HG03045 (cell line): ENCODE data around the gene ABCA10.
A peak's percentile ranks its signal among the peaks of the same experiment; 100 is the strongest.
"Not testable (repeated sequence)": the region's sequence is repeated elsewhere in the genome, so short reads cannot be mapped to it uniquely, and the experiment has no call there.

Source experiments
- ATAC-seq: cut with Tn5 transposase; IDR thresholded peaks from one replicate; pipeline ENCODE4 v1.9.1; 2021; ENCODE audit warnings: mild to moderate bottlenecking, moderate library complexity; ENCODE audit not compliant: unreplicated experiment

Gene ABCA10, protein sequence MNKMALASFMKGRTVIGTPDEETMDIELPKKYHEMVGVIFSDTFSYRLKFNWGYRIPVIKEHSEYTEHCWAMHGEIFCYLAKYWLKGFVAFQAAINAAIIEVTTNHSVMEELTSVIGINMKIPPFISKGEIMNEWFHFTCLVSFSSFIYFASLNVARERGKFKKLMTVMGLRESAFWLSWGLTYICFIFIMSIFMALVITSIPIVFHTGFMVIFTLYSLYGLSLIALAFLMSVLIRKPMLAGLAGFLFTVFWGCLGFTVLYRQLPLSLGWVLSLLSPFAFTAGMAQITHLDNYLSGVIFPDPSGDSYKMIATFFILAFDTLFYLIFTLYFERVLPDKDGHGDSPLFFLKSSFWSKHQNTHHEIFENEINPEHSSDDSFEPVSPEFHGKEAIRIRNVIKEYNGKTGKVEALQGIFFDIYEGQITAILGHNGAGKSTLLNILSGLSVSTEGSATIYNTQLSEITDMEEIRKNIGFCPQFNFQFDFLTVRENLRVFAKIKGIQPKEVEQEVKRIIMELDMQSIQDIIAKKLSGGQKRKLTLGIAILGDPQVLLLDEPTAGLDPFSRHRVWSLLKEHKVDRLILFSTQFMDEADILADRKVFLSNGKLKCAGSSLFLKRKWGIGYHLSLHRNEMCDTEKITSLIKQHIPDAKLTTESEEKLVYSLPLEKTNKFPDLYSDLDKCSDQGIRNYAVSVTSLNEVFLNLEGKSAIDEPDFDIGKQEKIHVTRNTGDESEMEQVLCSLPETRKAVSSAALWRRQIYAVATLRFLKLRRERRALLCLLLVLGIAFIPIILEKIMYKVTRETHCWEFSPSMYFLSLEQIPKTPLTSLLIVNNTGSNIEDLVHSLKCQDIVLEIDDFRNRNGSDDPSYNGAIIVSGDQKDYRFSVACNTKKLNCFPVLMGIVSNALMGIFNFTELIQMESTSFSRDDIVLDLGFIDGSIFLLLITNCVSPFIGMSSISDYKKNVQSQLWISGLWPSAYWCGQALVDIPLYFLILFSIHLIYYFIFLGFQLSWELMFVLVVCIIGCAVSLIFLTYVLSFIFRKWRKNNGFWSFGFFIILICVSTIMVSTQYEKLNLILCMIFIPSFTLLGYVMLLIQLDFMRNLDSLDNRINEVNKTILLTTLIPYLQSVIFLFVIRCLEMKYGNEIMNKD (N-terminal part only)

DNA sequence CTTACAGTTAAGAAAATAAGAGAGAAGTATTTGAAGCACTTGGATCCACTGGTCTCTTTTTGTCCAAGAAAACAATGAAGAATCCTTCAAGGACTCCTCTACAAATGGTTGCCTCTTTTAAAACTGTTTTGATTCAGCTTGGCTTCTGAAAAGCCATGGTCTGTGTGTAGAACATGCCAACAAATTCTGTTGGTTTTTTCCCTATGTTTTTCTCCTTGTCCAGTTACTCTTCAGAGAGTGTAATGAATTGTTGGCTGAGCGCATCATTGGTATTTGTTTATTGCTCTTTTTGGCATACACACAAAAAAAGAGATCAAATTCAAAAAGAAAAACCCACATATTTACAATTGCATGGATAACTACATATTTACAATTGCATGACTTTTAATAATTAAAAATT is at the start of gene ABCA10:
ABCA10 (minus strand) TSS at position 249 of the 400 bp plus-strand sequence. CDS start 3,466 bp downstream, outside the sequence.
- no peak for ATAC-seq

- ATAC-seq = not testable (repeated sequence)
Measured at GRCh38 chr17:69276279-69276678, 47.7 kb upstream of the ABCA10 start.

DNA sequence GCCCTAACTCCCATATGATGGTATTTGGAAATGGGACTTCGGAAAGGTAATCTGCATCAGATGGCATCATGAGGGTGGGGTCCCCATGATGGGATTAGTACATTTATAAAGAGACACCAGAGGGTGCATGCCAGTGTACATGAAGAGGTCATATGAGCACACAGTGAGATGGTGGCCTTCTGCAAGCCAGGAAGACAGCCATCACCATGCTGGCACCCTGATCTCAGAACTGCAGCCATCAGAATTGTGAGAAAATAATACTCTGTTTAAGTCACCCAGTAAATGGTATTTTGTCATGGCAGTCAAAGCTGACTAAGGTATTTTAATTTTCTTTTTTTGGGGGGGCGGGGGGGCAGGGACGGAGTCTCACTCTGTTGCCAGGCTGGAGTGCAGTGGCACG is 47.1 kb upstream of the ABCA10 start:
- ATAC-seq = no peak

DNA sequence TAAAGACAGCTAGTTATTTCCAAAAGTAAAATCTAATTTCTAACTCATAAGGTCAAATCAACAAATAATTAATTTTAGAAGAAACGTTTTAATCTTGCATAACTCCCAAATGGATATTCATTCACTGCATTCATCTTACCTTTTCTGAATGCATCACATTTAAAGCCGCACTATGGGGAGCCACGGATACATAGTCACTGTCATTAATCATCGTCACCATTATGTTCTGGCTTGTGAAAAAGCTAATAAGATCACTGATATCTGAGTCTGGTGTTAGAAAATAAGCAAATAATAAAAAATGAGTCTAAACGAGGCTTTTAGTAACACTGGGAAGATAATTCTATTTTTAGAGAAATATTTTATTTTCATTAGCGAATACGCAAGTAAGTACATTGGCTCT is 42.4 kb upstream of the ABCA10 start:
- ATAC-seq = no peak

DNA sequence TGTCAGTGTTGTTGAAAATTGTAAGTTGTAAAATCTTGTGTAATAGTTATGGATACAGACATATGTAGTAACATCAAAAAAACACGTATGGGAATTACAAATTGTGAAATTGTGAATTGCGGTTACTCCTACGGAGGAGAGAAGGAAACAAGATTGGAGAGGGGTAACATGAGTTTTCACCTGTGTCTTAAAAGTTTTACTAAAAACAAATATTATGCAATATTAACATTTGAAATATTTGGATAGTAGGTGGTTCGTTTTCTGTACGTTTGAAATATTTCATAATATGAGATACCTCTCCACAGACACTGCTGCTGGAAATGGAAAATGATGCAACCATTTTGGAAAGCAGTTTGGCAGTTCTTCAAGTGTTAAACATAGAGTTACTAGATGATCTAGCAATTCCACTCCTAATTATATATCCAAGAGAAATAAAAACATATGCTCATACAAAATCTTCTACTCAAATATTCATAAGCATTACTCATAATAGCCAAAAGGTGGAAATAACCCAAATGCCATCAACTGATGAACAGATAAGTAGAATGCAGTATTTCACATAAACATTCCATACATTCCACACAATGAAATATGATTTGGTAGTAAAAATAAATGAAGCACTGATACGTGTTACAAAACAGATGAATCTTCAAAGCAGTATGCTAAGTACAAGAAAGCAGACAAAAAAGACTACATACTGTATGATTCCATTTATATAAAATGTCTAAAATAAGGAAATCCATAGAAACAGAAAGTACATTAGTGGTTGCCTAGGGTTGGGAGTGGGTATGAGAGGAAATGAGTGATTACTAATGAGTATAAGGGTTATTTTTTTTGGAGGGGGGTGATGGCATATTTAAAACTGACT is 40.7 kb upstream of the ABCA10 start:
- ATAC-seq = no peak

GRCh38 chr17:69268543-69269014 is 40.0 kb upstream of the ABCA10 start:
- ATAC-seq = no peak

- ATAC-seq = no peak
Measured at GRCh38 chr17:69267219-69267618, 38.6 kb upstream of the ABCA10 start.

DNA sequence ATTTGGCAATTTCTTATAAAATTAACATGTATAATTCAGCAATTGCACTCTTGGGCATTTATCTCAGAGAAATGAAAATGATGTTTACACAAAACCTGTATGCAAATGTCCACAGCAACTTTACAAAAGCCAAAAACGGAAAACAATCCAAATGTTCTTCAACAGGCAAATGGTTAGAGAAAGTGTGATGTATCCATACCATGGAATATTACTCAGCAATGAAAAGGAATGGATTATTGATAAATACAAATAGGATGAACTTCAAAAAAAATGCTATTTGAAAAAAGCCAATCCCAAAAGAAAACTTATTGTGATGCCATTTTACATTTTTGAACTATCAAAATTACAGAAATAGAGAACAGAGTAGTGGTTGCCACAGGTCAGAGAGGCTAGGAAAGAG is 37.2 kb upstream of the ABCA10 start:
- no peak for ATAC-seq

DNA sequence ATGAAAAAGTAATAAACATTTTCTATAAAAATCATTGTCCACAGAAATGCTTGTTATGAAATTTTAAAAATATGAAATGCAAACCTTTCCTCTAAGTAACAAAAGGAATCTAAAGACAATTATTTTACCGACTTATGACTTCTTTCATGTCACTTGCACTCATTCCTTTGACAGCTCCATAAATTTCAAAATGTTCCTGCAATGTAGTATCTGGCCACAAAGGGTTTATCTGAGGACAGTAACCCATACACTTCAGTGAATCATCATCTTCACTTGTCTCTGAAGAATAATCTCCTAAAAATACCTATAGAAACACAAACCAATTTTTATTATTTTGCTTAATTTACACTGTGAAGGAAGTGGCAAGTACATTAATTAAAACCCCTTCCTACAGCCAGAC is 25.6 kb upstream of the ABCA10 start:
- no peak for ATAC-seq

GRCh38 chr17:69250641-69251040 is 22.0 kb upstream of the ABCA10 start:
- ATAC-seq = no peak

- no peak for ATAC-seq
Measured at GRCh38 chr17:69246726-69247375, 18.2 kb upstream of the ABCA10 start.

DNA sequence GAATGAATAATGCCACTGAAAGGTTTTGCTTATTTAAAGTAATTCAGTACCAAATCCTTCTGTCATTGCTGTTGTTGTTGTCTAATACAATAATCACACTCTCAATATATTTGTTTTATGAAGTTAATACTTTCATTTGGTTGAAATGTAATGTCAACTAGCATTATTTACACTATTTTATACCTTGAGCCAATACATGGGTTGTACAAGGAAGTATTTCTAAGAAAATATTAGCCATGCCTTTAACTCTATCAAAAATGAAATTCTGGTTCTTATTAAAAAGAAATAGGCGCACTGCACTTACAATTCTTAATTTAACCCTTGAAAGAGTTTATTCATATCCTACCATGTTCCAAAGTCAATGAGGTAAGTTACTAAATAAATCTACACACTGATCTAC is 17.6 kb upstream of the ABCA10 start:
- ATAC-seq = no peak

DNA sequence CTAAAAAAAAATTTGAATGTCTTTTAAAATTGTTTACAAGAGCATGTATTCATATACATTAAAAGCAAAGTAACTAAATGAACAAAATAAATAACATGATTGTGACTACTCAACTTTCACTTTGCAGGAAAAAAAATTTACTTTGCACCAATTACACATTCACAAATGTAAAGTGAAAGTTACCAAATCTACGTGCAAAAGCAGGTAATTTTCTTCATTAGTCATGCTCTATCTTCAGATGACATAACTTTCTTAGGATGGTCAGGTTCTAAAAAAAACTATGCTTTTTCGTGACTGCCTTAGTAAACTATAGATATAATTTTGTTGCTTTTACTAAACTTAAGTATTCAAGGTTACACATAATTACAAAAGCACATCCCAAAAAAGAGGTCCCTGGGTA is 17.0 kb upstream of the ABCA10 start:
- ATAC-seq = no peak

DNA sequence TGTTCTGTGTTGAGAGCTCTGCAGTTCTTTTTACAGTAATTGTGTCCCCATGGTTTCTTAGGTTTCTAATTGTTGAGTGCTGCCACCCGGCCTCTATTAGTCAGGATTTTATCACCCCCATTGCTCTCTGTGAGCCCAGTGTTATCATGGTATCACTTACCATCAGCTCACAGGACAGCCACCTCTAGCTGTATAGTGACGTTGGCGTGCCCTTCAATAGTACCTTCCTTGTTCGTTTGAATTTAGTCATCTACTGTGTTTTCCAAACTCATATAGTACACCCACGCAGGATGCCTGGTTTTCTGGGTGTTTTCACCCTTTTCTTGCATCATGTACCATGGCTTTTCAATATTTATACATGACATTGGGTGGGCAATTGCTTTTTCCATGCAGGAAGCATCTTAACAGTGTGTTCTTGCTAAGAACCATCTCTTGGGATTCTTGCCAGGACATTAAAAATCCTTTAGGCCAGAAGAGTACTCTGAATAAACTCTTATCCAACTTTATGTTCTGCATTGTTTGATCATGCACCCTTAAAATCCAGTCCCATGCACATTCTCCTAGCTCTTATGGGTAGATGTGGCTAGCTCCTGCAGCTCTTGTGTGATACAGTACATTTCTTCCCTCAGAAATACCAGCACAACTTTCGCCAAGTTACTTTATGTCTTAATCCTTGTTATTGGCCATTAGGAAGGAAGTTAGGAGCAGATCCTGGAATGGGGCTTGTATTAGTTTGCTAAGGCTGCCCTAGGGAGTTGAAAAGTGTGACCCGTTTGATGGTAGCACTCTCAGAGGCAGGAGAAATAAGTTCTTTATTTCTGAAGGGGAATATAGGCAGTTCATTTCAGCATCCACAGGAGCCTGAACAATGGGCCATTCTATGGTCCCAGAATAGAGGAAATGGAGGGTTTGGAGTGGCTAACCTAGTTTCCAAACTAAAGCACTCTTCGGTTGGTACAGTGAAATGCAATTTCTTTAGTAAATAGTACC is 11.3 kb upstream of the ABCA10 start:
- no peak for ATAC-seq

GRCh38 chr17:69236946-69237345 is 8.3 kb upstream of the ABCA10 start:
- no peak for ATAC-seq

GRCh38 chr17:69236464-69236863 is 7.8 kb upstream of the ABCA10 start:
- ATAC-seq = no peak

- peak; percentile 85 for ATAC-seq
Measured at GRCh38 chr17:69235338-69236058, 6.9 kb upstream of the ABCA10 start.

- no peak for ATAC-seq
Measured at GRCh38 chr17:69232650-69233049, 4.0 kb upstream of the ABCA10 start.
